B cell (primary cell): ENCODE results near the gene ZBTB32. TPM values are rescaled to one million over a fixed set of nuclear protein-coding genes. Genes with fewer than 3 reads are reported as not detected.

Experiments
- ATAC-seq: fragments of 200-7000 bp; cut with Tn5 transposase; one replicate; pipeline ENCODE4 v1.10.0; 2021; ENCODE audit warnings: low read depth, mild to moderate bottlenecking, moderate number of reproducible peaks, moderate library complexity
- CTCF ChIA-PET: fragments of 350-600 bp; sonication (Branson Sonifier 250); formaldehyde crosslinking; loops from one replicate; lab custom pipeline; 2021; ENCODE audit warnings: antibody characterized with exemption, inconsistent platforms; lab: Charles Lee
- POLR2A ChIA-PET: fragments of 350-600 bp; sonication (Branson Sonifier 250); formaldehyde crosslinking; loops from one replicate; lab custom pipeline; 2021; ENCODE audit warnings: antibody characterized with exemption; lab: Charles Lee
- DNase-seq: peaks from one replicate; pipeline ENCODE4 v3.0.0; 2013
- H2AFZ ChIP-seq: 2 replicates; pipeline ENCODE4 v1.6.1; 2012; ENCODE audit warnings: mild to moderate bottlenecking, low read depth, low read length; ENCODE audit not compliant: insufficient read depth, poor library complexity, severe bottlenecking
- H3K27ac ChIP-seq, 2 donors: 1 replicate in 1 of 2; 2 replicates in 1 of 2; pipeline ENCODE4 v1.5.1; 2012 to 2013; ENCODE audit warnings: low read length in 2 of 2, mild to moderate bottlenecking in 2 of 2, moderate library complexity in 1 of 2
- H3K27me3 ChIP-seq, 4 experiments: fragments of 200-600 bp in 1 of 4; sonication (generic) in 1 of 4; replicated peaks in 1 of 4; 1 replicate in 2 of 4; 2 replicates in 2 of 4; pipeline versions ENCODE4 v1.6.1 to v1.7.0; 2013 to 2016; ENCODE audit warnings: low read length in 3 of 4, mild to moderate bottlenecking in 2 of 4, mixed read lengths in 1 of 4, moderate library complexity in 1 of 4; ENCODE audit not compliant: insufficient read depth in 4 of 4, control insufficient read depth in 3 of 4; ENCODE audit errors: control extremely low read depth in 1 of 4
- H3K36me3 ChIP-seq, 2 experiments: replicated peaks in 1 of 2; 1 replicate in 1 of 2; 2 replicates in 1 of 2; pipeline versions ENCODE4 v1.6.1 to v1.7.1; 2013; ENCODE audit warnings: low read length in 1 of 2; ENCODE audit not compliant: insufficient read depth in 2 of 2, control insufficient read depth in 1 of 2; ENCODE audit errors: control extremely low read depth in 1 of 2, extremely low read depth in 1 of 2
- H3K4me1 ChIP-seq, 2 donors: fragments of 200-600 bp in 1 of 2; sonication (generic) in 1 of 2; 1 replicate in 1 of 2; 2 replicates in 1 of 2; pipeline versions ENCODE4 v1.5.1 to v1.6.1; 2013 to 2017; ENCODE audit warnings: low read length in 2 of 2; ENCODE audit not compliant: control insufficient read depth in 2 of 2, insufficient read depth in 2 of 2
- H3K4me2 ChIP-seq: replicated peaks from 2 replicates; pipeline ENCODE3; 2012; ENCODE audit warnings: mild to moderate bottlenecking, low read depth, low read length; ENCODE audit not compliant: poor library complexity, severe bottlenecking
- H3K4me3 ChIP-seq, 5 experiments: fragments of 200-600 bp in 1 of 5; sonication (generic) in 1 of 5; 1 replicate in 3 of 5; 2 replicates in 2 of 5; pipeline versions ENCODE4 v1.5.1 to v1.7.0; 2011 to 2016; ENCODE audit warnings: low read length in 4 of 5, mild to moderate bottlenecking in 4 of 5, low read depth in 2 of 5, control low read depth in 1 of 5, moderate library complexity in 1 of 5; ENCODE audit not compliant: insufficient read depth in 1 of 5; ENCODE audit errors: control extremely low read depth in 1 of 5, extremely low read depth in 1 of 5
- H3K79me2 ChIP-seq: fragments of 200-600 bp; sonication (generic); one replicate; pipeline ENCODE4 v1.6.0; 2016; ENCODE audit warnings: low read length; ENCODE audit not compliant: control insufficient read depth, insufficient read depth
- H3K9ac ChIP-seq: fragments of 200-600 bp; sonication (generic); 2 replicates; pipeline ENCODE4 v1.6.1; 2017; ENCODE audit warnings: mild to moderate bottlenecking, low read length, moderate library complexity
- H3K9me3 ChIP-seq, 3 donors: one replicate each; pipeline versions ENCODE4 v1.6.1 to v1.7.1; 2013; ENCODE audit warnings: low read length in 2 of 3; ENCODE audit not compliant: control insufficient read depth in 2 of 3, insufficient read depth in 1 of 3; ENCODE audit errors: control extremely low read depth in 1 of 3
- H4K20me1 ChIP-seq: 2 replicates; pipeline ENCODE4 v1.6.0; 2012; ENCODE audit warnings: mild to moderate bottlenecking, low read length; ENCODE audit not compliant: insufficient read depth, control insufficient read depth, poor library complexity, severe bottlenecking
- H3K27ac Mint-ChIP-seq: one replicate; pipeline ENCODE4 v1.8.0; 2021; ENCODE audit warnings: mixed read lengths
- H3K27me3 Mint-ChIP-seq: one replicate; pipeline ENCODE4 v1.8.0; 2021; ENCODE audit warnings: mixed read lengths
- H3K4me1 Mint-ChIP-seq: one replicate; pipeline ENCODE4 v1.8.0; 2021; ENCODE audit warnings: mixed read lengths
- H3K4me3 Mint-ChIP-seq: one replicate; pipeline ENCODE4 v1.8.0; 2021; ENCODE audit warnings: mixed read lengths
- H3K9me3 Mint-ChIP-seq: one replicate; pipeline ENCODE4 v1.8.0; 2022; ENCODE audit warnings: mixed read lengths; ENCODE audit not compliant: insufficient read depth
- EZH2 ChIP-seq: IDR thresholded peaks from 2 replicates; pipeline ENCODE4 v1.6.1; 2012; ENCODE audit warnings: borderline replicate concordance, low read depth, mild to moderate bottlenecking, moderate library complexity, low read length; ENCODE audit not compliant: insufficient read depth, poor library complexity, severe bottlenecking
- WGBS: methylation state at CpG from one replicate; pipeline ENCODE4 v1.1.5; 2013; ENCODE audit warnings: missing lambda C conversion rate; ENCODE audit not compliant: insufficient coverage; 5-methylcytosine and 5-hydroxymethylcytosine counted together
- intact Hi-C: fragments of 100-400 bp; cut with micrococcal nuclease; formaldehyde crosslinking; loops from one replicate; pipeline ENCODE4 v1.10.0; 2022
- polyA plus RNA-seq: library from polyadenylated mRNA; depleted of rRNA; stranded (reverse); fragments of >200 nt; gene quantifications from 2 replicates; pipeline ENCODE4 v1.2.3, GENCODE V29; 2012
- total RNA-seq, 2 donors: library from RNA; stranded (reverse); fragments of 120-200 nt in 1 of 2; gene quantifications; 1 replicate in 1 of 2; 2 replicates in 1 of 2; pipeline versions ENCODE4 v1.2.3 to v1.2.4, GENCODE V29; 2013 to 2022
- TF ChIP-seq, protein P1 (sequence below): fragments of 200-600 bp; IDR thresholded peaks from one replicate; pipeline ENCODE4 v1.8.0; 2022; ENCODE audit warnings: antibody characterized with exemption, mild to moderate bottlenecking

ZBTB32 gene
- total and polyA plus RNA-seq, 2 donors (not counting 1 experiment from before 2014, with no cell fraction given) = 18.9 to 28.1 TPM

DNA sequence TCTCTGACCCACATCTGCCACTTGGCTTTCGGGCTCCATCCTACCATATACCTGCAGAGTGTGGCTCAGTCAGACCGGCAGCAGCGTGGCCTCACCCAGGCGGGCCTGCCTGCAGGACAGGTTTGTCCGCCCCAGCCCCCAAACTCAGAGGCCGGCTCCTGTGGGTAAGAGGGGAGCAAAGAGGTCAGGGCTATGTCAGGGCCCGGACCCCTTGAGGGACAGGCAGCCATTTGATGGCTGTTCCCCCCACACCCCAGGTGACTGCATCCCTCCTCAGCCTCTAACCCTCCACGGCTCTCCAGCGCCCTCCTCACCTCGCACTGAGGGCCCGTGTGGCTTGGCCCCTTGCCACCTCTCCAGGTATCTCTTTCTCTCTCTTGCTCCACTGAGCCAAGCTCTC is 12.3 kb upstream of the ZBTB32 start:
- no peak overlapping the region for H2AFZ ChIP-seq
- CTCF ChIA-PET = interaction anchor here (0.6 to 1.6 kb wide), 12 partner anchors 14 to 298 kb away, joined by 3 to 15 read pairs (median 6); partner anchors contain the start of gene LIN37
- H3K27ac Mint-ChIP-seq = no peak overlapping the region

DNA sequence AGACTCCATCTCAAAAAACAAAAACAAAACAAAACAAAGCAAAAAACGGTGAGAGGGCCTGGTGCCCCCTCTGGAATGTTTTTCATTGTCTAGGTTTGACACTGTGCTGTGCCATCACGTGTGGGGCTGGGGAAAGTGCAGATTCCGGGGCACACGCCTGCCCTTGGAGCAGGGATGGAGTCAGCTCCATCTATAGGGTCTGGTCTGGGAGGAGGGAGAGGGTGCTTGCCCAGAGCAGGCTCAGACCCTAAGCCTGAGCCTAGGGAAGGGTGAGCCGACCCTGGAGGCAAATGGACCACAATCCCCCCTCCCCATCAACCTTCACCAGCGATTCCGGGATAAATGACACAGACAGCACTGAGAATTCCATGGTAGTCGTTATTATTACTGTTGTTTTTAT is 10.9 kb upstream of the ZBTB32 start:
- H4K20me1 ChIP-seq = no peaks in the 10 kb centered on the region
- no peaks in the 10 kb centered on the region for H3K27me3 ChIP-seq
- Mint-ChIP-seq H3K27me3 (no peaks in the 10 kb centered on the region), H3K27ac (no peak overlapping the region), H3K4me1 (no peaks in the 10 kb centered on the region), H3K9me3 (no peaks in the 10 kb centered on the region), H3K4me3 (no peak overlapping the region)
- H3K9ac ChIP-seq = no peak overlapping the region
- no peak overlapping the region for H2AFZ ChIP-seq
- DNase-seq = no peak
- intact Hi-C loops = loop anchor here (1.0 to 5.0 kb wide), 7 partner anchors 9 to 361 kb away; partner anchors contain the start of genes ARHGAP33, HSPB6, PROSER3 and THAP8
- no peaks in the 10 kb centered on the region for H3K4me1 ChIP-seq
- POLR2A ChIA-PET = no interaction called here
- no peak for ATAC-seq
- H3K4me2 ChIP-seq = no peak overlapping the region
- no peak overlapping the region for H3K4me3 ChIP-seq
- H3K79me2 ChIP-seq = no peaks in the 10 kb centered on the region
- no peak overlapping the region for H3K27ac ChIP-seq
- H3K36me3 ChIP-seq = no peaks in the 10 kb centered on the region
- no peaks in the 10 kb centered on the region for H3K9me3 ChIP-seq
- TF ChIP-seq, protein P1, sequence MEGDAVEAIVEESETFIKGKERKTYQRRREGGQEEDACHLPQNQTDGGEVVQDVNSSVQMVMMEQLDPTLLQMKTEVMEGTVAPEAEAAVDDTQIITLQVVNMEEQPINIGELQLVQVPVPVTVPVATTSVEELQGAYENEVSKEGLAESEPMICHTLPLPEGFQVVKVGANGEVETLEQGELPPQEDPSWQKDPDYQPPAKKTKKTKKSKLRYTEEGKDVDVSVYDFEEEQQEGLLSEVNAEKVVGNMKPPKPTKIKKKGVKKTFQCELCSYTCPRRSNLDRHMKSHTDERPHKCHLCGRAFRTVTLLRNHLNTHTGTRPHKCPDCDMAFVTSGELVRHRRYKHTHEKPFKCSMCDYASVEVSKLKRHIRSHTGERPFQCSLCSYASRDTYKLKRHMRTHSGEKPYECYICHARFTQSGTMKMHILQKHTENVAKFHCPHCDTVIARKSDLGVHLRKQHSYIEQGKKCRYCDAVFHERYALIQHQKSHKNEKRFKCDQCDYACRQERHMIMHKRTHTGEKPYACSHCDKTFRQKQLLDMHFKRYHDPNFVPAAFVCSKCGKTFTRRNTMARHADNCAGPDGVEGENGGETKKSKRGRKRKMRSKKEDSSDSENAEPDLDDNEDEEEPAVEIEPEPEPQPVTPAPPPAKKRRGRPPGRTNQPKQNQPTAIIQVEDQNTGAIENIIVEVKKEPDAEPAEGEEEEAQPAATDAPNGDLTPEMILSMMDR = no peak
- TF ChIP-seq EZH2 = no peak
- CTCF ChIA-PET = interaction anchor here (0.7 to 1.7 kb wide), 11 partner anchors 15 to 377 kb away, joined by 3 to 15 read pairs (median 6); partner anchors contain the start of genes IGFLR1 and LIN37
- 21% methylated on average over 3 of the region's 8 CpGs for WGBS

More for the DNA sequence above, 12.3 kb upstream of the ZBTB32 start:
- no peak overlapping the region for H3K27ac ChIP-seq
- H3K4me3 ChIP-seq = no peak overlapping the region
- H4K20me1 ChIP-seq = no peaks in the 10 kb centered on the region
- no peak overlapping the region for H3K4me2 ChIP-seq
- 96% methylated on average over 8 of the region's 11 CpGs for WGBS
- no peaks in the 10 kb centered on the region for H3K4me1 ChIP-seq
- no peak for DNase-seq
- no peaks in the 10 kb centered on the region for H3K27me3 ChIP-seq
- H3K9ac ChIP-seq = no peak overlapping the region
- H3K79me2 ChIP-seq = no peaks in the 10 kb centered on the region
- H3K4me3 Mint-ChIP-seq = no peak overlapping the region
- ATAC-seq = no peak
- no peaks in the 10 kb centered on the region for H3K4me1 Mint-ChIP-seq
- intact Hi-C loops = loop anchor here (2.0 to 5.0 kb wide), 2 partner anchors 49 to 65 kb away; partner anchors contain the start of genes HSPB6 and PROSER3
- POLR2A ChIA-PET = no interaction called here
- no peaks in the 10 kb centered on the region for H3K36me3 ChIP-seq
- no peaks in the 10 kb centered on the region for H3K27me3 Mint-ChIP-seq
- TF ChIP-seq EZH2 = no peak
- TF ChIP-seq, protein P1 = no peak
- no peaks in the 10 kb centered on the region for H3K9me3 ChIP-seq
- H3K9me3 Mint-ChIP-seq = no peaks in the 10 kb centered on the region
